GM18505 (cell line): Measurements from ENCODE around the gene ZMYM1.
"Not testable (repeated sequence)": the region's sequence is repeated elsewhere in the genome, so short reads cannot be mapped to it uniquely, and the experiment has no call there.

Source experiments
- ATAC-seq: cut with Tn5 transposase; IDR thresholded peaks from one replicate; pipeline ENCODE4 v1.9.1; 2021; ENCODE audit not compliant: unreplicated experiment
- POLR2A ChIP-seq: IDR thresholded peaks from 4 replicates; pipeline ENCODE4 v1.6.1; 2011; ENCODE audit warnings: borderline replicate concordance; ENCODE audit not compliant: insufficient read depth, insufficient read length; ENCODE audit errors: extremely low read depth

Gene ZMYM1

DNA sequence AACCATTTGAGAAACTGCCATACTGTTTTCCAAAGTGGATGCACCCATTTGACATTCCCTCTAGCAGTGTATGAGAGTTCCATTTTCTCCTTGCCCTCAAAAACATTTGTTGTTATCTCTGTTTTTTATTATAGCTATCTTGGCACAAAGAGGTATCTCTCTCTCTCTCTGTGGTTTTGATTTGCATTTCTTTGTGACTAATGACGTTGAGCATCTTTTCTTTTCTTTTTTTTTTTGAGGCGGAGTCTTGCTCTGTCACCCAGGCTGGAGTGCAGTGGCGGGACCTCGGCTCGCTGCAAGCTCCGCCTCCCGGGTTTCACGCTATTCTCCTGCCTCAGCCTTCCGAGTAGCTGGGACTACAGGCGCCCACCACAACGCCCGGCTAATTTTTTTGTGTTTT, 30.1 kb upstream of the ZMYM1 start:
- ATAC-seq: no peak
- TF ChIP-seq POLR2A: no peak

DNA sequence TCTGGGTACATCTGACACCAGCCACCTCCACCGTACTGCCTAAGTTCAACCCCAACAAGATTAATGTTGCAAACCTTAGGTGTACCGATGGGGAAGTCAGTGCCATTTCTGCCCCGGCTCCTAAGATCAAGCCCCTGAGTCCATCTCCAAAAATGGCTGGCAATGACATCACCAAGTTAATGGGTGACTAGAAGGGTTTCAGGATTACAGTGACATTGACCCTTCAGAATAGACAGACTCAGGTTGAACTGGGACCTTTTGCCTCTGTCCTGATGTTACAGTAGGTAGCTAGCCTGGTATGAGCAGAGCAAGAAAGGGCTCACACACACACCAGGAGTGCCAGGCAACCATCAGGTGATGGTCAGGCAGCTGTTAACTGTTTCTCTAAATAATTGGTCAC, 25.8 kb upstream of the ZMYM1 start:
- ATAC-seq: no peak
- TF ChIP-seq POLR2A: no peak

DNA sequence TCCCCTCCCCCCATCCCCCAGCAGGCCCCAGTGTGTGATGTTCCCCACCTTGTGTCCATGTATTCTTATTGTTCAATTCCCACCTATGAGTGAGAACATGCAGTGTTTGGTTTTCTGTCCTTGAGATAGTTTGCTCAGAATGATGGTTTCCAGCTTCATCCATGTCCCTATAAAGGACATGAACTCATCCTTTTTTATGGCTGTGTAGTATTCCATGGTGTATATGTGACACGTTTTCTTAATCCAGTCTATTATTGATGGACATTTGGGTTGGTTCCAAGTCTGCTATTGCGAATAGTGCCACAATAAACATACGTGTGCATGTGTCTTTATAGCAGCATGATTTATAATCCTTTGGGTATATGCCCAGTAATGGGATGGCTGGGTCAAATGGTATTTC, 24.9 kb upstream of the ZMYM1 start:
- ATAC-seq: not testable (repeated sequence)

DNA sequence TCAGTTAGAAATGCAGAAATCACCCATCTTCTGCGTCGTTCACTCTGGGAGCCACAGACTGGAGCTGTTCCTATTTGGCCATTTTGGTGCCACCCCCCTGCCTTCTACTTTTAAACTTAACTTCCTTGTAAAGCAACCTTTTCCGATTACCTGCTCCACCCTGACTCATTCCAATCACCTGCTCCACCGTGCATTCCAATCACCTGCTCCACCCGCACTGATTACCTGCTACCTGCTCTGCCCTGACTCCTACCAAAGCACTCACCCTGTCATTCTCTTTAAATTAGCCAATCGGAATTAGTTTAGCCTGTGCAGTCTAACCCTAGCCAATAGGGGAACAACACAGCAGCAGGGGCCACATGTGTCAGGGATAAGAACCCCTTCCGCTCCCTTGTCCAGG, 20.9 kb upstream of the ZMYM1 start:
- ATAC-seq: not testable (repeated sequence)

DNA sequence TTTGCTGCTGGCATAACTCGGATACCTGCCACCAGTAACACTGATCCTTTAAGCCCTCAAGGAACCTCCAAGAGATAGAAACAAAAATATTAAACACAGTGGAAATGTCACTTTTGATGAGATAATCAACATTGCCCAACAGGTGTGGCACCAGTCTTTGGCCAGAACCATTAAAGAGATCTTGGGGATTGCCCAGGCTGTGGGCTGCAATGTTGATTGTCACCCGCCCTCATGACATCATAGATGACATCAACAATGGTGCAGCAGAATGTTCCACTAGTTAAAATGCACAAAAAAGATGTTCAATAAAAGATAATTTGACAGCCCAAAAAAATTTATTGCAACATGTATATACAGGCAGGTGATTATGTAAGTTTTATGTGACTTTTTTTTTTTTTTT, 20.2 kb upstream of the ZMYM1 start:
- TF ChIP-seq POLR2A: no peak
- no peak for ATAC-seq

DNA sequence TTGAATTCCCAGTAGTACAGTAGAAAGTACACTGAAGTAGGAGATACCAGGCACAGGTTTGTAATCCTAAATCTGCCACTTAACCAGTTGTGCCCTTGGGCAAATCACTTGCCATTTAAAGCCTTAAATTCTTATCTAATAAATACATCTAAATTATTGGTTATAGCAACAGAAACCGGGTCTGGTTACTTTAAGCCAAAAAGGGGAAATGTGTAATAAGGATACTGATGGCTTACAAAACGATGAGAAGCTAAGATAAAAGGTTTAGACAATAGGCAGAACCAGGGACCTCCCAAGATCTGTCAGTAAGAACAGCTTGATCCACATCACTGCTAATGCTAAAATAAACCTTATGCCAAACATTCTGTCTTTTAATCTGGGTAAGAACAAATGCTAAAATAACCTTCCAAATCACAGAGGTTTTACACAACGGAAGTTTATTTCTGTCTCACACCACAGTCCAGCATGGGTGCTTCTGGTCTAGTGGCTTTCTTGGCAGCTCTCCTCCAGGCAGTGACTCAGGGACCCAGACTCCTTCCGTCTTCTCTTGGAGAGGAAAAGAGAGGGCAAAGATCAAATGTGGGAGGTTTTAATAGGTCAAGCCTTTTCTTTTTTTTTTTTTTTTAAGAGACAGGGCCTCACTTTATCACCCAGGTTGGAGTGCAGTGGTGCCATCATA, 16.5 kb upstream of the ZMYM1 start:
- no peak for ATAC-seq
- no peak for TF ChIP-seq POLR2A

DNA sequence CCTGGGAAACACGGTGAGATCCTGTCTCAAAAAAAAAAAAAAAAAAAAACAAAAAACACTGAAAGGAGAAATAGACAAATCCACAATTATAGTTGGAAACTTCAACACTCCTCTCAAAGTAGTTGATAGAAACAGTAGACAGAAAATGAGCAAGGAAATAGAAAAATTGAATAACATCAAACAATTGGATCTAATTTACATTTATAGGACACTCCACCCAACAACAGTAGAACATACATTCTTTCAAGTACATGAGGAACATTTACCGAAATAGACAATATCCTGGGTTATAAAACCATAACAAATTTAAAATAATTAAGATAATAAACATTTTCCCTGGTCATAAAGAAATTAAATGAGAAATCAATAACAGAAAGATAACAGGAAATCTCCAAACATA, 14.9 kb upstream of the ZMYM1 start:
- no peak for ATAC-seq
- no peak for TF ChIP-seq POLR2A

DNA sequence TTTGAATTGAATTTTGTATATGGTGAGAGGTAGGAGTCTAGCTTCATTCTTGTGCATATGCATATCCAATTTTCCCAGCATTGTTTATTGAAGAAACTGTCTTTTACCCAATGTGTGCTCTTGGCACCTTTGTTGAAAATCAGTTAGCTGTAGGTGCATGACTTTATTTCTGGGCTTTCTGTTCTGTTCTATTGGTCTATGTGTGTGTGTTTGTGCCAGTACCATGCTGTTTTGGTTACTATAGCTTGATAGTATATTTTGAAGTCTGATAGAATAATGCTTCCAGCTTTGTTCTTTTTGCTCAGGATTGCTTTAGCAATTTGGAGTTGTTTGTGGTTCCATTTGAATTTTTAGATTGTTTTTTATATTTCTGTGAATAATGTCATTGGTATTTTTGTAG, 9.4 kb upstream of the ZMYM1 start:
- no peak for TF ChIP-seq POLR2A
- ATAC-seq: no peak

DNA sequence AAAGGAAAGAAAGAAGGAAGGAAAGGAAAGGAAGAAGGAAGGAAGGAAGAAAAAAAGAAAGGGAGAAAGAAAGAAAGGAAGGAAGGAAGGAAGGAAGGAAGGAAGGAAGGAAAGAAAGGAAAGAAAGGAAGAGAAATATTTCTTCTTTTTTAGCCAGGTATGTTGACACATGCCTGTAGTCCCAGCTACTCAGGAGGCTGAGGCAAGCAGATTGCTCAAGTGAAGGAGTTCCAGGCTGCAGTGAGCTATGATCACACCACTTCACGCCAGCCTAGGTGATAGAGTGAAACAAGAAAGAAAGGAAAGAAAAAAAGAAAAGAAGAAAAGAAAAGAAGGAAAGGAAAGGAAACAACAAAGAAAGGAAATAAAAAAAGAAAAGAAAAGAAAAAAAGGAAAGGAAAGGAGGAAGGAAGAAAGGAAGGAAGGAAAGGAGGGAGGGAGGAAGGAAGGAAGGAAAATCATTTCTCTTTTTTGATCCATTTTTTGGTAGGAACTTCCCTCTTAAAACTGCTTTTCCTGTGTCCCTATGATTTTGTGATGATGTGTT, 5.8 kb upstream of the ZMYM1 start:
- no peak for TF ChIP-seq POLR2A
- ATAC-seq: no peak

DNA sequence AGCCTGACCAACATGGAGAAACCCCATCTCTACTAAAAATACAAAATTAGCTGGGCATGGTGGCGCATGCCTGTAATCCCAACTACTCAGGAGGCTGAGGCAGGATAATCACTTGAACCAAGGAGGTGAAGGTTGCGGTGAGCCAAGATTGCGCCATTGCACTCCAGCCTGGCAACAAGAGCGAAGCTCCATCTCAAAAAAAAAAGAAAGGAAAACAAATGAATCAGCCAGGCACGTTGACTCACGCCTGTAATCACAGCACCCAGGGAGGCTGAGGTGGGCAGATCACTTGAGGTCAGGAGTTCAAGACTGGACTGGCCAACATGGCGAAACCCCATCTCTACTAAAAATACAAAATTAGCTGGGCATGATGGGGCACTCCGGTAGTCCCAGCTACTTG, 2.8 kb upstream of the ZMYM1 start:
- ATAC-seq: not testable (repeated sequence)

DNA sequence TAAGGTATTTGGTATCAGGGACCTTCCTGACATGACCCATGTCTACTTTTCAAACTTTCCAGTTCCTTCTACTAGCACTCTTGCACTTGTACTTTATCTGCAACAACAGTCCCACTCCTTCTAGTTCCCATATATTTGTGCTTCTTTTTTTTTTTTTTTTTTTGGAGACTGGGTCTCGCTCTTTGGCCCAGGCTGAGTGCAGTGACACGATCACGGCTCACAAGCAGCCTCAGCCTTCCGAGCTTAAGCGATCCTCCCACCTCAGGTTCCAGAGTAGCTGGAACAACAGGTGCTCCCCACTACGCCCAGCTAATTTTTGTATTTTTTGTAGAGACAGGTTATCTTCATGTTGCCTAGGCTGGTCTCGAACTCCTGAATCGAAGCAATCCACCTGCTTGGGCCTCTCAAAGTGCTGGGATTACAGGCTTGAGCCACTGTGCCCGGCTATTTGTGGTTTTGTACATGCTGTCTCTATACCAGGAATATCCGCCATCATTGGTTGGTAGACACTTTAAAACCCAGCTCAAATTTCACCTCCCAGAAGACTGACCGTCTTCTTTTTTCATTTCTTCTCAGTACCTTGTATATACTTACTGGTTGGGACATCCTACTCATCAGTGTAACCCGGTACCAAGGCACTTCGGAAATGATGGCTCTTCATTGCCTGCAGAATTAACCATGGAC, 1.1 kb downstream of the ZMYM1 start:
- no peak for ATAC-seq
- no peak for TF ChIP-seq POLR2A

DNA sequence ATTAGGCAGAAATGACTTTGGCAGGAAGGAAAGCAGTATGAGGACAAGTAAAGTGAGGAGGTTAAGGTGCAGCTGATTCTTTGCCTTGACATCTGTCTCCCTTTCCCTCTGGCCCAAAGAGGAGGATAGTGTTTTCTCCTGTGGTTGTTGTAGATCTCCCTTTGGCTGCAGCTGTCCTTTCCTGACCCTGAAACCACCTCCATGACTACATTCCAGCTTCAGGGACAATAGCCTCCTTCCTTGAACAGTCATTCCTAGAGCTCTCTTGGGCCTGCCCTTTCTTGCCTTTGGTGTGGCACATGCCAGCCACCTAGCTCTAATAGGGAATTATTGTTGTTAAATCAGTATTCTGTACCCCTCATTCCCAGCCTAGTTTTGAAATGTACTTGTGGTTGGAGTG, 6.2 kb downstream of the ZMYM1 start:
- no peak for TF ChIP-seq POLR2A
- ATAC-seq: no peak

DNA sequence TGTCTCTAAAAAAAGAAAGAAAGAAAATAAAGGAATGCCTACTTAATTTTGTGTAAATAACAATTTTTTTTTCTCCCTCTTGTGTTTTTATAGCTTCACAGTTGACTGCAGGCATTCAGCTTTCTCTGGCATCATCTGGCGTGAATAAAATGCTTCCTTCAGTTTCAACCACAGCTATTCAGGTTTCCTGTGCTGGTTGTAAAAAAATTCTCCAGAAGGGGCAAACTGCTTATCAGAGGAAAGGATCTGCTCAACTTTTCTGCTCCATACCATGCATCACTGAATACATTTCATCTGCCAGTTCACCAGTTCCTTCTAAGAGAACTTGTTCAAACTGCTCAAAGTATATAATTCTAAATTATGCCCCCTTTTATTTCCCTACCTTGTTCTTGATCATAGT, 18.0 kb downstream of the ZMYM1 start:
- no peak for TF ChIP-seq POLR2A
- ATAC-seq: no peak

DNA sequence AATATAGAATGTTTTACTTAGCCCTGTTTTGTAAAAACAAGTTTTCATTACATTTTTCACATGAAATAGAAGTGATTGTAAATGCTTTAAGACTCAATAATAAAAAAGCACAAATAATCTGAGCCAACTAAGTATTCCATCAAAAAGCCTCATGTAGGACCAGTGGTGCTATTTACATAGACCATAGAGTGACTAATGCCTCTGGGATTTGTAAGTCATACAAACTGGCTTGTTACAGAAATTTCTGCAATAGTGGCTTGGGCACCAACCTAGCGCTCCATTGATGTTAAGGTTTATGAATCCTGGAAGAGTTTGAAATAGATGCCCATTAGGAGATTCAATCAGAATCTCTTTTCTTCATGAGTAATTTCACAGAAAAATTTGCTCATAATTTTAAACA, 31.9 kb downstream of the ZMYM1 start:
- no peak for ATAC-seq
- TF ChIP-seq POLR2A: no peak

DNA sequence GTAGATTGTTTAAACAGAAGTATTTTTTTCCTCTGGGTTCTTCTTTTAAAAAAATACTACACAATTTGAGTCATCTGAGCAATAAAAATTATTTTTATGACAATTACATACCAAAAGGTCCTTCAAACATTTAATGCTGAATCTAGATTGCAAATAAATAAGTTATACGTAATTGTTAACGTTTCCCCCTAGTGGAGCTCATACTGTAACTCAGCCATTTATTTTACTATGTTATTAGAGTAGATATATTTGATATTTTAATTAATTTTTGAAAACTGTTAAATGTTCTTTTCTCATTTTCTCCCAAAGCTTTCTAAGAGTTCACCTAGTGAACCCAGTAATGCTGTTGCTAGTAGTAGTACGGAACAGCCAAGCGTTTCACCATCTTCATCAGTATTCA, 33.5 kb downstream of the ZMYM1 start:
- no peak for TF ChIP-seq POLR2A
- no peak for ATAC-seq
